KMS-11 (cell line): ENCODE measurements around the gene YEATS4.

ENCODE experiments used
- H2AFZ ChIP-seq: fragments of 200-600 bp; sonication (generic); 2 replicates; pipeline ENCODE4 v1.6.1; 2016; ENCODE audit warnings: antibody characterized with exemption, mixed run types, low read depth
- H3K27ac ChIP-seq: fragments of 200-600 bp; sonication (generic); 2 replicates; pipeline ENCODE4 v1.6.1; 2016; ENCODE audit warnings: mild to moderate bottlenecking, mixed run types
- H3K27me3 ChIP-seq: fragments of 200-600 bp; sonication (generic); 2 replicates; pipeline ENCODE4 v1.6.1; 2017; ENCODE audit warnings: mild to moderate bottlenecking, low read depth, mixed run types, moderate library complexity; ENCODE audit not compliant: insufficient read depth
- H3K36me3 ChIP-seq: fragments of 200-600 bp; sonication (generic); 2 replicates; pipeline ENCODE4 v1.6.1; 2017; ENCODE audit warnings: mild to moderate bottlenecking, mixed run types; ENCODE audit not compliant: insufficient read depth
- H3K4me1 ChIP-seq: fragments of 200-600 bp; sonication (generic); 2 replicates; pipeline ENCODE4 v1.6.1; 2016; ENCODE audit warnings: mild to moderate bottlenecking, low read depth, mixed run types; ENCODE audit not compliant: poor library complexity, severe bottlenecking
- H3K4me2 ChIP-seq: fragments of 200-600 bp; sonication (generic); 2 replicates; pipeline ENCODE4 v1.7.0; 2016; ENCODE audit warnings: mild to moderate bottlenecking, mixed run types
- H3K4me3 ChIP-seq: fragments of 200-600 bp; sonication (generic); IDR thresholded peaks from 2 replicates; pipeline ENCODE4 v1.6.1; 2017; ENCODE audit warnings: low read depth, low read length, mixed read lengths; ENCODE audit not compliant: insufficient read depth
- H3K79me2 ChIP-seq: fragments of 200-600 bp; sonication (generic); 2 replicates; pipeline ENCODE4 v1.6.1; 2016; ENCODE audit warnings: low read depth, mixed run types; ENCODE audit not compliant: insufficient read depth
- H3K9ac ChIP-seq: fragments of 200-600 bp; sonication (generic); 2 replicates; pipeline ENCODE4 v1.6.1; 2016; ENCODE audit warnings: mild to moderate bottlenecking, mixed run types
- H4K20me1 ChIP-seq: fragments of 200-600 bp; sonication (generic); 2 replicates; pipeline ENCODE4 v1.6.1; 2016; ENCODE audit warnings: mild to moderate bottlenecking, mixed run types; ENCODE audit not compliant: insufficient read depth
- CTCF ChIP-seq: fragments of 200-600 bp; sonication (generic); conservative IDR thresholded peaks from 2 replicates; pipeline ENCODE4 v1.6.1; 2017; ENCODE audit warnings: low read depth, mild to moderate bottlenecking, antibody characterized with exemption, low read length, moderate library complexity, mixed read lengths

The YEATS4 gene

GRCh38 chr12:69366796-69367195 lies 7.3 kb downstream of the YEATS4 start:
- H3K27me3 ChIP-seq = no peaks in the 10 kb centered on the region
- TF ChIP-seq CTCF = no peak
- H3K36me3 ChIP-seq = peaks cover 6% of the 10 kb centered on the region; the same call in 1 of the 2 replicates
- no peak overlapping the region for H2AFZ ChIP-seq
- H3K27ac ChIP-seq = no peak overlapping the region
- no peak overlapping the region for H3K9ac ChIP-seq
- H3K4me2 ChIP-seq = no peak overlapping the region
- peaks cover 10% of the 10 kb centered on the region for H3K4me1 ChIP-seq
- peaks cover 25% of the 10 kb centered on the region for H3K79me2 ChIP-seq
- H4K20me1 ChIP-seq = no peaks in the 10 kb centered on the region
- no peak overlapping the region for H3K4me3 ChIP-seq

GRCh38 chr12:69368171-69368570 lies 8.6 kb downstream of the YEATS4 start:
- no peaks in the 10 kb centered on the region for H4K20me1 ChIP-seq
- H3K79me2 ChIP-seq = peaks cover 14% of the 10 kb centered on the region; the same call in 1 of the 2 replicates
- H3K4me2 ChIP-seq = no peak overlapping the region
- H3K4me1 ChIP-seq = peaks cover 6% of the 10 kb centered on the region
- H3K27me3 ChIP-seq = no peaks in the 10 kb centered on the region
- TF ChIP-seq CTCF = no peak
- H2AFZ ChIP-seq = no peak overlapping the region
- H3K9ac ChIP-seq = no peak overlapping the region
- peaks cover 6% of the 10 kb centered on the region; the same call in 1 of the 2 replicates for H3K36me3 ChIP-seq
- H3K27ac ChIP-seq = no peak overlapping the region
- H3K4me3 ChIP-seq = no peak overlapping the region

- no peaks in the 10 kb centered on the region for H3K4me1 ChIP-seq
- no peak overlapping the region for H3K27ac ChIP-seq
- H4K20me1 ChIP-seq = no peaks in the 10 kb centered on the region
- TF ChIP-seq CTCF = no peak
- no peak overlapping the region for H3K4me2 ChIP-seq
- no peaks in the 10 kb centered on the region for H3K79me2 ChIP-seq
- H2AFZ ChIP-seq = no peak overlapping the region
- no peak overlapping the region for H3K9ac ChIP-seq
- no peak overlapping the region for H3K4me3 ChIP-seq
- no peaks in the 10 kb centered on the region; the same call in 1 of the 2 replicates for H3K36me3 ChIP-seq
- H3K27me3 ChIP-seq = no peaks in the 10 kb centered on the region
These were observed 23.5 kb downstream of the YEATS4 start for GRCh38 chr12:69383074-69383473.

- Histone ChIP-seq H3K9ac (no peak overlapping the region), H4K20me1 (no peaks in the 10 kb centered on the region), H3K4me3 (no peak overlapping the region), H3K27ac (no peak overlapping the region), H3K4me1 (no peaks in the 10 kb centered on the region), H2AFZ (no peak overlapping the region), H3K27me3 (no peaks in the 10 kb centered on the region), H3K36me3 (no peaks in the 10 kb centered on the region), H3K4me2 (no peak overlapping the region), H3K79me2 (no peaks in the 10 kb centered on the region)
- TF ChIP-seq CTCF = no peak
These were observed 25.5 kb downstream of the YEATS4 start for GRCh38 chr12:69385038-69385437.

- no peaks in the 10 kb centered on the region for H3K79me2 ChIP-seq
- H3K27ac ChIP-seq = no peak overlapping the region
- H3K9ac ChIP-seq = no peak overlapping the region
- H4K20me1 ChIP-seq = no peaks in the 10 kb centered on the region
- no peaks in the 10 kb centered on the region for H3K27me3 ChIP-seq
- H3K36me3 ChIP-seq = peaks cover 3% of the 10 kb centered on the region; the same call in 1 of the 2 replicates
- no peaks in the 10 kb centered on the region for H3K4me1 ChIP-seq
- no peak overlapping the region for H2AFZ ChIP-seq
- no peak overlapping the region for H3K4me3 ChIP-seq
- no peak overlapping the region for H3K4me2 ChIP-seq
- no peak for TF ChIP-seq CTCF
These were observed 27.4 kb downstream of the YEATS4 start for GRCh38 chr12:69386921-69387320.
